Activated gamma-delta T cell (primary cell): ENCODE data around the gene WDR19.
"Not testable (repeated sequence)": the region's sequence is repeated elsewhere in the genome, so short reads cannot be mapped to it uniquely, and the experiment has no call there.

Source experiments
- DNase-seq: peaks from one replicate; lab custom pipeline; 2025; lab: John Stamatoyannopoulos, UW

Gene WDR19

GRCh38 chr4:39233114-39233513 is 50.8 kb downstream of the WDR19 start:
- no peak for DNase-seq

GRCh38 chr4:39233783-39234182 is 51.5 kb downstream of the WDR19 start:
- no peak for DNase-seq

GRCh38 chr4:39235021-39235420 is 52.7 kb downstream of the WDR19 start:
- DNase-seq, result no peak

GRCh38 chr4:39235696-39236095 is 53.4 kb downstream of the WDR19 start:
- DNase-seq, result no peak

- DNase-seq, result no peak
Measured at GRCh38 chr4:39237179-39237578, 54.9 kb downstream of the WDR19 start.

GRCh38 chr4:39243462-39243861 is 61.1 kb downstream of the WDR19 start:
- no peak for DNase-seq

GRCh38 chr4:39255266-39255665 is 72.9 kb downstream of the WDR19 start:
- DNase-seq, result no peak

- DNase-seq, result no peak
Measured at GRCh38 chr4:39255871-39256270, 73.5 kb downstream of the WDR19 start.

GRCh38 chr4:39256436-39256835 is 74.1 kb downstream of the WDR19 start:
- no peak for DNase-seq

- DNase-seq, result no peak
Measured at GRCh38 chr4:39259571-39260330, 77.4 kb downstream of the WDR19 start.

GRCh38 chr4:39263895-39264294 is 81.6 kb downstream of the WDR19 start:
- no peak for DNase-seq

- DNase-seq, result no peak
Measured at GRCh38 chr4:39274503-39274902, 92.2 kb downstream of the WDR19 start.

GRCh38 chr4:39277661-39278060 is 95.3 kb downstream of the WDR19 start:
- DNase-seq, result not testable (repeated sequence)

GRCh38 chr4:39278476-39278875 is 96.1 kb downstream of the WDR19 start:
- no peak for DNase-seq

GRCh38 chr4:39279416-39279815 is 97.1 kb downstream of the WDR19 start:
- no peak for DNase-seq

- DNase-seq, result no peak
Measured at GRCh38 chr4:39280770-39281169, 98.4 kb downstream of the WDR19 start.

GRCh38 chr4:39285111-39285795 is 102.9 kb downstream of the WDR19 start:
- no peak for DNase-seq

- no peak for DNase-seq
Measured at GRCh38 chr4:39285853-39286252, 103.5 kb downstream of the WDR19 start.

GRCh38 chr4:39286263-39286662 is 103.9 kb downstream of the WDR19 start:
- DNase-seq, result no peak

- no peak for DNase-seq
Measured at GRCh38 chr4:39287223-39287622, 104.9 kb downstream of the WDR19 start.

GRCh38 chr4:39291686-39292085 is 109.4 kb downstream of the WDR19 start:
- DNase-seq, result no peak

GRCh38 chr4:39292433-39292832 is 110.1 kb downstream of the WDR19 start:
- not testable (repeated sequence) for DNase-seq

GRCh38 chr4:39295784-39296183 is 113.5 kb downstream of the WDR19 start:
- no peak for DNase-seq

GRCh38 chr4:39302901-39303300 is 120.6 kb downstream of the WDR19 start:
- DNase-seq, result no peak
